Heart right ventricle (tissue), 16 donors: ENCODE measurements around the gene AIG1. TPM values are rescaled to one million over a fixed set of nuclear protein-coding genes. Genes with fewer than 3 reads are reported as not detected.

ENCODE experiments used
- ATAC-seq, 8 donors: fragments of 200-7000 bp; cut with Tn5 transposase; one replicate each; pipeline ENCODE4 v1.9.1; 2020; ENCODE audit warnings: mild to moderate bottlenecking in 8 of 8, moderate library complexity in 8 of 8, moderate number of reproducible peaks in 1 of 8
- DNase-seq, 2 donors: peaks; one replicate each; pipeline ENCODE4 v3.0.0-alpha.2; 2020
- H3K27ac ChIP-seq, 10 donors: fragments of 200-600 bp; sonication (generic) in 2 of 10; one replicate each; pipeline versions ENCODE4 v1.5.0 to v1.8.0; 2020 to 2022; ENCODE audit warnings: mild to moderate bottlenecking in 3 of 10
- H3K27me3 ChIP-seq, 7 donors: fragments of 200-600 bp; one replicate each; pipeline ENCODE4 v1.8.0; 2021 to 2022; ENCODE audit warnings: mild to moderate bottlenecking in 2 of 7
- H3K36me3 ChIP-seq, 9 donors: fragments of 200-600 bp; sonication (generic) in 1 of 9; one replicate each; pipeline versions ENCODE4 v1.5.0 to v1.8.0; 2020 to 2022; ENCODE audit warnings: mild to moderate bottlenecking in 2 of 9
- H3K4me1 ChIP-seq, 9 donors: fragments of 200-600 bp; sonication (generic) in 1 of 9; one replicate each; pipeline versions ENCODE4 v1.5.0 to v1.8.0; 2020 to 2022; ENCODE audit warnings: mild to moderate bottlenecking in 4 of 9
- H3K4me3 ChIP-seq, 10 donors: fragments of 200-600 bp; sonication (generic) in 2 of 10; one replicate each; pipeline versions ENCODE4 v1.5.0 to v1.8.0; 2020 to 2022; ENCODE audit warnings: mild to moderate bottlenecking in 7 of 10, moderate library complexity in 2 of 10
- H3K9me3 ChIP-seq, 11 donors: fragments of 200-600 bp in 10 of 11; sonication (generic) in 2 of 11; one replicate each; pipeline versions ENCODE4 v1.5.0 to v1.8.0; 2013 to 2022; ENCODE audit warnings: mild to moderate bottlenecking in 2 of 11, control low read depth in 1 of 11, moderate library complexity in 1 of 11
- WGBS, 2 donors: extraction: QIAGEN DNeasy Blood & Tissue Kit; methylation state at CpG; one replicate each; pipeline ENCODE4 v1.1.7; 2013; ENCODE audit warnings: inconsistent platforms in 1 of 2; 5-methylcytosine and 5-hydroxymethylcytosine counted together
- intact Hi-C, 10 donors: fragments of 100-400 bp; cut with DNase I; formaldehyde crosslinking; loops; one replicate each; pipeline versions ENCODE4 v1.11.1 to v1.14.2; 2022
- polyA plus RNA-seq, 2 donors: library from polyadenylated mRNA; stranded (reverse); fragments of 200-250 nt; gene quantifications; one replicate each; pipeline ENCODE4 v1.2.3, GENCODE V29; 2013
- total RNA-seq, 10 donors: library from RNA; stranded (reverse); fragmentation: NEBNext Ultra II Directional in 3 of 10; extraction: Animal tissue kit (Norgen Biotek cat#: 25700) in 3 of 10; gene quantifications; one replicate each; pipeline versions ENCODE4 v1.2.1 to v1.2.4, GENCODE V29; 2021 to 2023
- TF ChIP-seq, protein P1 (sequence below), 9 donors: fragments of 200-600 bp; sonication (generic) in 2 of 9; IDR thresholded peaks; one replicate each; pipeline versions ENCODE4 v1.5.0 to v1.8.0; 2021 to 2022; ENCODE audit warnings: antibody characterized with exemption in 9 of 9, mild to moderate bottlenecking in 5 of 9, moderate library complexity in 1 of 9
- donor health status: Arrhythmogenic right ventricular cardiomyopathy.
- donor health status: ischemic (EF 13 %, LVEDD 7.1; RV severe dilation, severe dysfunction).
- donor health status: healthy with polysubstance abuse.
- donor health status: DM: no; HTN: yes; CAD: no.
- donor health status: DM: no; HTN: no; CAD: no.
- donor health status: ischemic (EF 25% LVEDD 6.9; RV normal size, moderate dysfunction).
- donor health status: ischemic (EF 25% LVEDD 5.7; RV mildly dilated, moderate dysfunction).
- donor health status: healthy.
- donor health status: DM: yes; HTN: yes; CAD: no.
- donor health status: Ischemic cardiomyopathy.
- donor health status: ischemic (EF 35%, LVEDD 5.7; RV mildly dilated, moderate dysfunction).
- donor health status: nonischemic (EF 11% LVEDD 7.7; RV severe dilation, severe dysfunction).
- donor health status: DM: yes; HTN: yes; CAD: no.
- donor health status: PGD.
- donor health status: ischemic (EF 29% LVEDD 5.4; RV normal size, mild dysfunction).
- donor health status: nonischemic (EF 23%, LVEDD 6.1; RV moderate dilation, normal function).

The AIG1 gene
- total and polyA plus RNA-seq, 12 donors, result 17.4 to 83.2 (median 66.2) TPM

DNA sequence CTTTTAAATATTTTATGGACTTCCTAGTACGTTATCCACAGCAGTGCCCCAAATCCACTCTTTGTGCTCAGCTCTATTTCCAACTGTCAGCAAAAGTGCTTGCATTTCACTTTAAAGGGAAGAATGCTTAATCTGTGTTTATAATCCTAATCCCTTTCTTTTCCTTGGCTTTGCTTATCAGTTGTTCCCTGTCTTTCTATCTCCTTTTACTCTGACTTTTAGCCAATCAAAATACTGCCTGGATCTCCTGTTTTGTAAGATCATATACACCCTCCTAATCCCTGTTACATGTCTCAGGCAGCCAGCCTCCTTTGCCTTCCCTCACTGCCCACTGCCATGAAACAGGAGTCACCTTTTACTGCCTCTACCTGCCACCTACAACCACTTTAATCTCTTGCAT, 102.9 kb downstream of the AIG1 start:
- 87 to 88% methylated on average over 1 of the region's 1 CpG for WGBS, 2 donors
- Histone ChIP-seq H3K4me3 (no peak overlapping the region), H3K36me3 (peaks cover 0 to 23% (median 0%) of the 10 kb centered on the region in 9 donors), H3K27ac (peak overlapping the region in 1 of 10 donors; percentile 28), H3K9me3 (no peaks in the 10 kb centered on the region), H3K4me1 (peaks cover 0 to 37% (median 6%) of the 10 kb centered on the region in 9 donors), H3K27me3 (no peaks in the 10 kb centered on the region)
- TF ChIP-seq, protein P1, sequence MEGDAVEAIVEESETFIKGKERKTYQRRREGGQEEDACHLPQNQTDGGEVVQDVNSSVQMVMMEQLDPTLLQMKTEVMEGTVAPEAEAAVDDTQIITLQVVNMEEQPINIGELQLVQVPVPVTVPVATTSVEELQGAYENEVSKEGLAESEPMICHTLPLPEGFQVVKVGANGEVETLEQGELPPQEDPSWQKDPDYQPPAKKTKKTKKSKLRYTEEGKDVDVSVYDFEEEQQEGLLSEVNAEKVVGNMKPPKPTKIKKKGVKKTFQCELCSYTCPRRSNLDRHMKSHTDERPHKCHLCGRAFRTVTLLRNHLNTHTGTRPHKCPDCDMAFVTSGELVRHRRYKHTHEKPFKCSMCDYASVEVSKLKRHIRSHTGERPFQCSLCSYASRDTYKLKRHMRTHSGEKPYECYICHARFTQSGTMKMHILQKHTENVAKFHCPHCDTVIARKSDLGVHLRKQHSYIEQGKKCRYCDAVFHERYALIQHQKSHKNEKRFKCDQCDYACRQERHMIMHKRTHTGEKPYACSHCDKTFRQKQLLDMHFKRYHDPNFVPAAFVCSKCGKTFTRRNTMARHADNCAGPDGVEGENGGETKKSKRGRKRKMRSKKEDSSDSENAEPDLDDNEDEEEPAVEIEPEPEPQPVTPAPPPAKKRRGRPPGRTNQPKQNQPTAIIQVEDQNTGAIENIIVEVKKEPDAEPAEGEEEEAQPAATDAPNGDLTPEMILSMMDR (IDR thresholded peaks at IDR 0.05), result no peak
- intact Hi-C loops, result no loop called here
- ATAC-seq, result no peak
- DNase-seq, result no peak

DNA sequence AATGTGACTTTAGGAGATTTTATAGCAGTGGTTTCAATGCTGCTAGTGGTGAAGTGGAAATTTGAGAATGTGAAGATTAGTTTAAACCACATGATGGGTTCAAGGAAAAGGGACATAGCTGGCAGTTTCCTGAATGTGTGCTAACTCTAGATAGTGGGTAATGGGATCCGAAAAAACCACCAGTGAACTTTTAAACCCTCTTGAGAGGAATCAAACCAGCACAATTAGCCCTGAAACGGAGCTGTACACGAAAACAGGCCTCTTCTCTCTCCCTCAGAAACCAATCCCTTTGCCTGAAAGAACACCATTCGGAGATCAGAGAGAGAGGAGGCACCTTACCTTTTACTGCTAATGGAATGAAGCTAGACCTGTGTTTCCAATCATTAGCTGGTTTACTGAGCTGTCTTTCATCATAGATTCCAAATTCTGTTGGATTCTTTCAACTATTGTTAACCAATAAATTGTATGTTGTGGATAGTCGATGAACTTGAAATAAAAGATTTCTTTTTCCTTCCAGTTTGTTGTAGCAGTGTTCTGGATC, 103.9 kb downstream of the AIG1 start:
- ATAC-seq, result no peak

DNA sequence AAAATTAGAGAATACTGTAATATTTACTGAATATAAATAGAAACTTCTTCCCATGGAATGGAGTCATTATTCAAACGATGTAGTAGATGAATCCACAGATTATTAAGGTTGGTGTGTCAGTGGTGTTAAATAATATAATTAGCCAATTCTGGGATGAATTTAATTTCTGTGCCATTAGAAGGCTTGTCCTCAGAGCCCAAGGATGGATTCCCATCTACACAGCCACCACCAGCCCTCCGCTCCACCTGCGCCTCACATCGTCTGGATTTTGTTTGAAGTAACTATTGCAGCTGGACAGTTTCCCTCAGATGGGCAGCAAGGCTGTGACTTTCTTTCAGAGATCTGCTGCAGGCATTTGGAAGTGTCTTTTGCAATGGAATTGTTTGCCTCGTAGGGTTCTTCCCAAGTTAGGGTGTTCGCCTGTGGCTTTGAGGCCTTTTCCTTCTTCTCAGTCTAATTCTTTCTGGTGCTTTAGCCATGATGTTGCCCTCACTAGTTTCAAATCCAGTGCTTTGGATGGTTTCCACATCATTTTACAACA, 104.7 kb downstream of the AIG1 start:
- Histone ChIP-seq H3K9me3 (no peaks in the 10 kb centered on the region), H3K4me1 (peaks cover 0 to 22% (median 3%) of the 10 kb centered on the region in 9 donors), H3K27ac (peak overlapping the region in 2 of 10 donors; percentile 7 to 28), H3K4me3 (no peak overlapping the region), H3K36me3 (peaks cover 0 to 23% (median 0%) of the 10 kb centered on the region in 9 donors), H3K27me3 (no peaks in the 10 kb centered on the region)
- intact Hi-C loops, result no loop called here
- DNase-seq (no peak), ATAC-seq (no peak)
- WGBS, 2 donors, result 93 to 95% methylated on average over 6 of the region's 6 CpGs
- TF ChIP-seq, protein P1 (IDR thresholded peaks at IDR 0.05), result no peak

More for the DNA sequence above, 103.9 kb downstream of the AIG1 start:
- intact Hi-C loops, result no loop called here
- TF ChIP-seq, protein P1 (IDR thresholded peaks at IDR 0.05), result no peak
- peaks cover 0 to 23% (median 0%) of the 10 kb centered on the region in 9 donors for H3K36me3 ChIP-seq
- H3K9me3 ChIP-seq, result no peaks in the 10 kb centered on the region
- no peak for DNase-seq
- H3K27ac ChIP-seq, result peak overlapping the region in 3 of 10 donors; percentile 7 to 28 (median 9)
- peaks cover 0 to 30% (median 6%) of the 10 kb centered on the region in 9 donors for H3K4me1 ChIP-seq
- no peaks in the 10 kb centered on the region for H3K27me3 ChIP-seq
- WGBS, 2 donors, result 69 to 73% methylated on average over 5 of the region's 5 CpGs
- no peak overlapping the region for H3K4me3 ChIP-seq

GRCh38 chr6:143166247-143166695, 105.6 kb downstream of the AIG1 start:
- ATAC-seq, result no peak
- 79 to 87% methylated on average over 5 of the region's 5 CpGs for WGBS, 2 donors
- no peak for DNase-seq
- no peaks in the 10 kb centered on the region for H3K27me3 ChIP-seq
- H3K4me3 ChIP-seq, result no peak overlapping the region
- no peak overlapping the region for H3K27ac ChIP-seq
- no peaks in the 10 kb centered on the region for H3K9me3 ChIP-seq
- H3K4me1 ChIP-seq, result peaks cover 0 to 17% (median 0%) of the 10 kb centered on the region in 9 donors
- H3K36me3 ChIP-seq, result peaks cover 0 to 23% (median 0%) of the 10 kb centered on the region in 9 donors
- TF ChIP-seq, protein P1 (IDR thresholded peaks at IDR 0.05), result no peak
- intact Hi-C loops, result no loop called here
